Ecto neural progenitor cell (in vitro differentiated cells): ENCODE data around the gene ERAS.

Source experiments
- DNase-seq: peaks from one replicate; pipeline ENCODE4 v3.0.0-alpha.2; 2018; ENCODE audit warnings: low spot score

Gene ERAS, protein sequence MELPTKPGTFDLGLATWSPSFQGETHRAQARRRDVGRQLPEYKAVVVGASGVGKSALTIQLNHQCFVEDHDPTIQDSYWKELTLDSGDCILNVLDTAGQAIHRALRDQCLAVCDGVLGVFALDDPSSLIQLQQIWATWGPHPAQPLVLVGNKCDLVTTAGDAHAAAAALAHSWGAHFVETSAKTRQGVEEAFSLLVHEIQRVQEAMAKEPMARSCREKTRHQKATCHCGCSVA

DNA sequence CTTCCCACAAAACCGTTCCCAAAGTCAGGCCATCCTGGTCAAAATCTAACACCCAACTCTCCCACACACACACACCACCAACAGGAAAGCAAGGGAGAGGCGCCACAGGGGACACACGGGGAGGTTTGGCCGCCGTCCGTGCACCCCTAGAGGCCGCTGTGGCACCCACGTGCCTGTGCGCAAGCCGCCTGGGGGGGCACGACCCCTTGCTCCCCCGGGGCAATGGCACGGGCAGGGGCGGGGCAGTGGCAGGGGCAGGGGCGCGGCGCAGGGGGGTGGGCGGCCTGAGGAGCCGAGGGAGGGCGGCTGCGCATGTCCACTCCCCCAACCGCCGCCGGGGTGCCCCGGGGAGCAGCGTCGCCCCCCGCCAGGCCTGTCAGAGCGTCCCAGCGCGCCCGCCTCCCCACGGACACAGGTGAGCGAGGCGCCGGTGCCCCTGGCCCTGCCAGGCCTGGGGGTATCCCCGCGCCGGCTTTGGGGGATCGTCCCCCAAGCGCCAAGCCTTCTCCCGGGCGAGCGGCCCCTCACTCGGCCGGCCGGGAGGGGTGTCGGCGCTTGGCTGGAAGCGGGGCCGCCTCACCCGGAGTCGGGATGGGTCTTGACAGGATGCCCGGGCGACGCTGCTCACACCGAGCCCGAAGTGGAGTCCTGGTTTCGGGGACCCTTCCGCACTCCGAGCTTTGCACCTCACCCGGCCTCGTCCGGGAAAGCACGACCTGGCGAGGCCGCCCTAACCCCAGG, at the start of gene ERAS:
ERAS (plus strand) TSS at position 379 of the 741 bp plus-strand sequence. CDS start 2,611 bp downstream, outside the sequence.
- DNase-seq = no peak

DNA sequence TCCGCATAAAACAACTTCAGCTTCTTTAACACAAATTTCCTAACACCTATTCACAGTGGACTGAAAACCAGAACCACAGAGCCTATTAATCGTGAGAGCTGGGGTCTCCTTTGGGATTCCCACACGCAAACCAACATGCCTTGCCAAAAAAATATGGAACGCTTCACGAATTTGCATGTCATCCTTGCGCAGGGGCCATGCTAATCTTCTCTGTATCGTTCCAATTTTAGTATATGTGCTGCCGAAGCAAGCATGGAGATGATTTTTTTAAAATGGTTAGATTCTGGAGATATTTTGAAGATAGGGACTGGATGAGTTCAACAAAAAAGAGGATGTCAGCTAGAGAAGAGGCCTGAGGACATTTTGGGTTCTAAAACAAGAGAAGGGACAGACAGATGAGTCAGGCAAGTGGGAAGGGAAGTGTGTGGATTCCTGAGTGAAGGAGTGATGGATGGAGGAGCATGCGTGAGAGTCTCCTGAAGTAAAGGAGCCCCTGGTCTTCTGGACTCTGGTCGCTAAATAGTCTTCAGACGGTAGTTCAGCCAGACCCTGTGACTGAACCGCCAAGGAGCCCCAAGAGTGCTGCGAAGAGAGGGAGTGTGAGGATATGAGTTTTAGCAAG, 49.4 kb upstream of the ERAS start:
- no peak for DNase-seq

DNA sequence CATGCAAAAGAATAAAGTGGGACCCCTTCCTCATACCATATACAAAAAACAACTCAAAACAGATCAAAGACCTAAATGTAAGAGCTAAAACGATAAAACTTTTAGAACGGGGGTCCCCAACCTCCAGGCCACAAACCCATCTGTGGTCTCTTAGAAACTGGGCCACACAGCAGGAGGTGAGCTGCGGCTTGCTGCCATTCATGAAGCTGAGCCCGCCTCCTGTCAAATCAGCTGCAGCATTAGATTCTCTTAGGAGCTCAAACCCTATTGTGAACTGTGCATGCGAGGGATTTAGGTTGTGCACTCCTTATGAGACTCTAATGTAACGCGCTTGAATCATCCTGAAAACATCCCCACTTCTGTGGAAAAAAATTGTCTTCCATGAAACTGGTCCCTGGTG, 46.9 kb upstream of the ERAS start:
- no peak for DNase-seq

DNA sequence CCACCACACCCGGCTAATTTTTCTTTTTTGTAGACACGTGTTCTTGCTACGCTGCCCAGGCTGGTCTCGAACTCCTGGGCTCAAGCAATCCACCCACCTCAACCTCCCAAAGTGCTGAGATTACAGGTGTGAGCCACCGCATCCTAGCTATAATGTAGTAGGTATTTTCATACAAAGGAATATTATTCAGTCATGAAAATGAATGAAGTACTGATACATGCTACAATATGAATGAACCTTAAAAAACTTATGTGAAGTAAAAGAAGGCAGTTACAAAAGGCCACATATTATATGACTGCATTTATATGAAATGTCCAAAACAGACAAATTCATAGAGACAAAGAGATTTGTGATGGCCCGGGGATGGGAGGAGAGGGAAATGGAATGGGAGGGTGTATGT, 44.6 kb upstream of the ERAS start:
- DNase-seq = no peak

DNA sequence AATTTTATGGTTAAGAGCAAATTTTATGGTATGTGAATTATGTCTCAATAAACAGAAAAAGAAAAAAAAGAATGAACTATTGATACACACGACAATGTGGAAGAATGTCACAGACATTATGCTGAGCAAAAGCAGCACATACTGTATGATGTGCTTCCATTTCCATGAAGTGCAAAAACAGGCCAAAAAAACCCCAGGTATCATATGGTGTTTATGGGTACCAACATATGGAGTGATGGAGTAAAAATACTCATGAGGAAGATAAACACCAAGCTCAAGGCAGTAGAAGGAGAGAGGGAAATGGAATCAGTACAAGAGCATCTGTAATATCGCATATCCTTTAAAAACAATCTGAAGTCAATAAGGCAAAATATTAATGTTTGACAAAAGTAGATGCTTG, 44.1 kb upstream of the ERAS start:
- no peak for DNase-seq

DNA sequence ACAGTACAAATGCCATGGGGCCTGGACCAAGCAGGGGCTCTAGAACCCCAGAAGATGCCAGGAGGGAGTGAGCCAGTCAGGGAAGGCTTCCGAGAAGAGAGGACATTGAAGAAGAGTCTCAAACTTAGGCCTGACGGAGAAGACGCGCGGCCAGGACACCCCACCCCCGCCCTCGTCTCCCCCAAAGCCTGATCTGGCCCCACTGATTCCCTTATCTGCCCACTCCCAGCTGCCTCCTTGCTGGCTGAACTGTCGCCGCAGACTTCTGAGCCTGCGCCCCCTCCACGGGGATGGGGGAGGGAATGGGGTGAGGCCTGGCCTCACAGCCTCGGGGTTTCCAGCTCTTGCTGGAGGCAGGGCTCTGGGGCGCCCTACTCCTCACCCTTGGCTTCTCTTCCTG, 43.5 kb upstream of the ERAS start:
- DNase-seq = no peak

DNA sequence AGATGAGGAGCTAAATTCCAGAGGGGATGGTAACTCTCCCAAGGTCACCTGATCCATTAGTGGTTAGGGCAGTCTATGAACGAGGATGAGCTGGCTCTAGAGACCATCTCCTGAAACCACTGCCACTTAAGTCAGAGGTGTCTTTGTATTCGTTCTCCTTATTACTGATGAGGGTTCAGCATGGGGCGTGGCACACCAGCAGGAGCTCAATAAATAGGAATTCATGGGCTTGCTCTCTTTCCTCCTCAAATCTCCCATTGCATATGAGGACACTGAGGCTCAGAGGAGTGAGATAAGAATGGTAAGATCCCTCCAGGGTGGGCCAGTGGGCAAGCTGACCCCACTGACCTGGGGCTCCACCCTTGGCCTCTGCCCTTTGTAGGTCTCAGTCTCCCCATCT, 41.6 kb upstream of the ERAS start:
- no peak for DNase-seq

DNA sequence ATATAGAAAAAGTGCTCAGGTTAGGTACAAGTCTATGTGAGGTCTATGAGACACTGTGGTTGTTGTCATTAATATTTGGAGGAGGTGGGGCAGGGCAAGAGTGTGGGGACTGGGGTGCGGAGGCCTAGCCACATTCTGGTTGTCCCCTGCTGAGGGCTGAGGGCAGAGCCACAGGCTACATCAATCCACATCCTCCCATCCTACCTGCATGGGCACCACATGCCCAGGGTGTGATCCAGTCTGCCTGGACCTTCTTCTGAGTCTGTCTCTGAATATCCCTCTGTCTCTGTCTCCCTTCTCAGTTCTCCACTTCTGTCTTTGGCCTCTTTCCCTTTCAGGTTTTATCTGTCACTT, 41.1 kb upstream of the ERAS start:
- no peak for DNase-seq

DNA sequence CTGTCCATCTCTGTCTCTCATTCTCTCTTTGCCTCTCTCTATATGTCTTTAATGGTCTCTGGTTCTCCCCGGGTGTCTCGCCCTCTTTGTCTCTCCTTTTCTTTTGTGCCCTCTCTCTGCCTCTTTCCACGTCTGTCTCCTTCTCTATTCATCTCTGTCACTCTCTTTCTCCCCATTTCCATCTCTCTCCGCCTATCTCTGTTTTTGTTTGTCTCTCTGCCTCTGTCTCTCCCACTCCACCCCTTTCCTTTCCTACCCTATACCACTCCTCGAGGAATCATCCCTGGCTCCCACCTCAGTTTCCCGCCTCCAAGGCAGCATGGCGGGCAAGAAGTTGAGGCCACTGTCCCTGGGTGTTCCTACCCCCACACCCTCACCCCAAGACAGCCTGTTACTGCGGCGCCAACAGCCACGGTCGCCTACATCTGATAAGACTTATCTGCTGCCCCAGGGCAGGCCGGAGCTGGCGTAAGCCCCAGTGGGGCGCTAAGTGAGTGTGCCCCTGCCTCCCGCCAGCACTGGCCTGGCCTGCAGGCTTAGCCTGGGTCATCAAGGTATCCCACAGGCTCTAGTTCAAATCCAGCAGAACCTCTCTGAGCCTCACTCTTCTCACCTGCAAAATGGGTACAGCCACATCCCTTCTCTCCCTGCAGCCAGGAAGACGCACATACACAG, 40.6 kb upstream of the ERAS start:
- no peak for DNase-seq

DNA sequence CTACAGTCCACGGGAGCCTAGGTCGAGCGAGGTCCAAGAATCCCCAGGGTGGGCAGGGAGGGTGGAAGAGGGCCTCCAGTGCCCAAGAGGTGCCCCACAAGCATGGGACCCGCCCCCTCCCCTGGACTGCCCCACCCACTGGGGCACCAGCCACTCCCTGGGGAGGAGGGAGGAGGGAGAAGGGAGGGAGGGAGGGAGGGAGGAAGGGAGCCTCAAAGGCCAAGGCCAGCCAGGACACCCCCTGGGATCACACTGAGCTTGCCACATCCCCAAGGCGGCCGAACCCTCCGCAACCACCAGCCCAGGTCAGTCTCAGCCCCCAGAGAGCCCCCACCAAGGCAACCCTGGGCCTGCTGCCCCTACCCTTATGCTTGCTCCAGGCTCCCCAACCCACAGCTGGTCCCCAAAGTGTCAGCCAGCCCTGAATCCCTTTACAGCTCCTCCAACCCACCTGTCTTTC, 39.9 kb upstream of the ERAS start, which contains the start of gene GATA1:
GATA1 (plus strand) TSS at position 250 of the 460 bp plus-strand sequence. CDS start 4,520 bp downstream, outside the sequence.
- DNase-seq = no peak

DNA sequence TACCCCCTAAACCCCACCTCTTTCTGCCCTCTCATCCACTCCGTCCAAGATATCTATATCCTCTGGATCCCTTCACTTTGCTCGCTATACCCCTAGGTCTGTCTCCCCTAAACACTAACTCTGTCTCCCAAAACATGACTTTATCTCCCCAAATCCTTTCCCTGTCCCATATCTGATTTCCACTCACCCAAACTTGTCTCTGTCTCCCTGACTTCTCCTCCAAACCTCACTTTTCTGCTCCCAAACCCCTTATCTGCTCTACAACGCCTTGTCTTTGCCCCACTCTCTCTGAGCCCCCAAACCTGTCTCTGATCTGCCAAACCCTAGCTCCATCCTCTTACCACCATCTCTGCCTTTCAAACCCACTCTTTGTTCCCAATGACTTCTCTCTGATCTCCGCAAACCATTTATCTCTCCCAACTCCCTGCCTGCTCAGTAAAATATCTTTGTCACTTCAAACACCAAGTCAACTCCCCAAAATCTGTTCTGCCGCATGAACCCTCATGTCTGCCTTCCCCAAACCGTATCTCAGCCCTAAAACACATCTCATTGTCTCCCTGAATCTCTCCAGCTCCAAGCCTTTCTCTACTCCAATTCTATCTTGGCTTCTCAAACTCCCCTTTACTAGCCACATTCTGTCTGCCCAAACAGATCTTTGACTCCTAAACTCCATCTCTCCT, 39.3 kb upstream of the ERAS start:
- DNase-seq = no peak

DNA sequence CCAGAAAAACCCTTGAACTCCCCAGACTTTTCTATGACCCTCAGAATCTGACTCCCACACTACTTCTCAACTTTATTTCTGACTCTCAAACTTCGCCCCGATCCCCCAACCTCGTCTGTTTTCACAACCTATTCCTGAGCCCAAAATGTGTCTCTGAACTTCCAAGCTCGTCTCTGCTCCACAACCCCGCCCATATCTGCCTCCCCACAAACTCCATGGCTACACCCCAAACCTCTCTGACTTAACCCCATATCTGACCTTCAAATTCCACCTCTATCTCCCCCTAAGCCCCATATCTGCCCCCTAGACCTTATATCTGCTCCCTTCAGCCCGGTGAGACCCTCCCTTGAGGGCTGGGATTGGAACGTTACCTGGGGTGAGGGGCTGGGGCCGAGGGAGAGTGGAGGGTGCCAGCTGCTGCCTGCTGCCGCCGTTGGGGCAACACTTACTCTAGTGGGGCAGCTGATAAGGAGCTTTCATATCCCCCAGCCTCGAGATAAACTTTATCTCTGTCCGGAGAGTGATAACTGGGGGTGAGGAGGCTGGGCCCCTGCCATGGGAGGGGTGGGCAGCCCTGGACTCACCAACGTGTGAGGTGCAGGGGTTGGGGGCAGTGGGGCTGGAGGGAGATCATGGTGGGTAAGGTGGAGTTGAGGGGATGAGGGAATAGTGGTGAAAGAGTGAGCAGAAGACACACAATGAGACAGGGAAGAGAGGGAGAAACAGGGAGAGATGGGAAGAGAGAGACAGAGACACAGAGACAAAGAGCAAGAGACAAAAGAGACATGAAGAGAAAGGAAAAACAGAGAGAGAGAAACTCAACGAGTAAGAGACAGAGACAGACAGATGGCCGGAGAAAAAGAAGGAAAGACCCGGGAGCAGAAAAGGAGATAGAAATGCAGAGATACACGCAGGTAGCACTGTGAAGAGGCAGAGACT, 38.5 kb upstream of the ERAS start:
- no peak for DNase-seq

DNA sequence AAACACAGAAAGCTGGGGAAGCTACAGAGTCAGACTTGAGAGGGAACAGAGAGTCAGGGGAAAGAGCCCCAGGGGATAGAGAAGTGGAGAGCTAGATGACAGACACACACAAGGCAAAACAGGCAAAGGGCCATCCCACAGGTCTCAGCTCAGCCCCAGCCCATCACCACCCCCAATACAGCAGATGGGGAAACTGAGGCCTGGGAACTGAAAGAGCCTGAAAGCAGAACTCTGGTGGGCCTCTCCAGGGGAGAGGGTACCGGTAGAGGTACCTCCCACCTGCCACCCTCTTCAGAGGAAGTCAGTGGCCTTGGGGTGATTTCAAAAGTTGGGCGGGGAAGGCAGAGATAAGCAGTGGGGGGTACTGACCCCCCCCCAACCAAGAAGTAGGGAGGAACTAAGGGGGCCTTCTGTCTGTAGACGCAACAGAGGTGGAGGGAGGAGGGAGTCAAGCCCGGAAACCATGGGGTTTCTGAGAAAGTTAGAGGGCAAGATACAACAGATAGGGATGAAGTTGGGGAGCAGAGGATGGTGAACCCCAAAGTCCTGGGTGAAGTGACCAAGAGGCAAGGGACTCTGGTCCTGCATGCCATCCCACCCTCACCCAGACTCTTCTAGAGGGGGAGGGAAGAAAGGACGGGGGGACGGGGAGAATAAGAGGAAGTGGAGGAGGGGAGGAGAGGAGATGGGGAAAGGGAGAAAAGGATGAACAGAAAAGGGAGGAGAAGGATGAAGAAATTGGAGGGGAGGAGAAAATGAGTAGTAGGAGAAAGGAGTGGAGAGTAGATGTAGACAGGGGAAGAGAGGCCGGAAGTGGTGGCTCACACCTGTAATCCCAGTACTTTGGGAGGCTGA, 36.7 kb upstream of the ERAS start:
- DNase-seq = no peak

DNA sequence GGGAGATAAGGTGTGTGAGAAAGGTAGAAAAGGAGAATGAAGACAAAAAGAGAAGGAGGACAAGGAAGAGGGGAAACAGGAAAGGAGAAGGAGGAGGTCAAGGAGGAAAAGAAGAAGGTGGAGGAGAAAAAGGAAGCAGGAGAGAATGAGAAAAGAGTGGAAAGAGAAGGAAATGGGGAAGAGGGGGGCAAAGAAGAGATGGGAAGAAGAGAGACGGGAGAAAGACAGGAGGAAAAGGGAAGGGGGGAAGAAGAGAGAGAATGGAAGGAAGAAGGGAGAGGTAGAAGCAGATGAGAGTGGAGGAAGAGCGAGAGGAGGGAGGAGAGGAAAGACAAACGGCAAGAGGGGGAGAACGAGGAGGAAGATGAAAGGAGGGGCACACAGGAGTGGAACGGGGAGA, 35.8 kb upstream of the ERAS start:
- no peak for DNase-seq

DNA sequence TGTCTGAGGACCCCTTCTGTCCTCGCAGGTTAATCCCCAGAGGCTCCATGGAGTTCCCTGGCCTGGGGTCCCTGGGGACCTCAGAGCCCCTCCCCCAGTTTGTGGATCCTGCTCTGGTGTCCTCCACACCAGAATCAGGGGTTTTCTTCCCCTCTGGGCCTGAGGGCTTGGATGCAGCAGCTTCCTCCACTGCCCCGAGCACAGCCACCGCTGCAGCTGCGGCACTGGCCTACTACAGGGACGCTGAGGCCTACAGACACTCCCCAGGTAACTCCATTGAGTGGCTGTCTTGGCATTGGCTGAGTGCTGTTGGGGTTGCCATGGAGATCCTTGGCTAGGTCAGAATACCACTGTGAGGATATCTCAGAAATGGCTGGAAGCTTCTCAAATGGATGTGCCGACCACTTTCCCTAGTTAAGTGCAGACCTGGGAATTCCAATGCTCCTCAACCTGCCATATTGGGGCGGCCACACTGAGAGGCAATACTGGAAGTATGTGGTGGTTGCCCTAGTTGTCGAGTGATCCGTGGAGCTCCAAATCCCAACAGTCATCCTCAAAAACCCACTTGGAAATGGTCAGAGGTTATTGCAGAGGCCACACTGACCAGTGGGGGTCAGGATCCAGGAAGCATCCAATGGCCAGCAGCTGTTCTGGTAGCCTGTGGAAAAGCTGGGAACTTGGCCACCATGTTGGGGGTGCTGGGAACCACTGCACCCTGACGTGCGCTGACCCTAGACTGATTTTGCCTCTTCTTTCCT, 35.1 kb upstream of the ERAS start:
- no peak for DNase-seq

DNA sequence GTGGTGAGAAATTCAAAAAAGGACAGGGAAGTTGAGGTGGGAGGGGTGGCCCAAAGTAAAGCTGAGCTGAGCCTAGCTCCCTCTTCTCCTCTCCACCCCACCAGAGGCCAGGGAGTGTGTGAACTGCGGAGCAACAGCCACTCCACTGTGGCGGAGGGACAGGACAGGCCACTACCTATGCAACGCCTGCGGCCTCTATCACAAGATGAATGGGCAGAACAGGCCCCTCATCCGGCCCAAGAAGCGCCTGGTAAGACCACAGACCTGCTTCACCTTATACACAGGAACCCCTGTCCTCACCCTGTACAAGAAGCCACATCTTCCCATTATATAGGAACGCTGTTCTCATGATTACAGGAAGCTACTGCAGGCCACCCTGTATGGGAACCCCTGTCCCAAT, 34.1 kb upstream of the ERAS start:
- DNase-seq = no peak

DNA sequence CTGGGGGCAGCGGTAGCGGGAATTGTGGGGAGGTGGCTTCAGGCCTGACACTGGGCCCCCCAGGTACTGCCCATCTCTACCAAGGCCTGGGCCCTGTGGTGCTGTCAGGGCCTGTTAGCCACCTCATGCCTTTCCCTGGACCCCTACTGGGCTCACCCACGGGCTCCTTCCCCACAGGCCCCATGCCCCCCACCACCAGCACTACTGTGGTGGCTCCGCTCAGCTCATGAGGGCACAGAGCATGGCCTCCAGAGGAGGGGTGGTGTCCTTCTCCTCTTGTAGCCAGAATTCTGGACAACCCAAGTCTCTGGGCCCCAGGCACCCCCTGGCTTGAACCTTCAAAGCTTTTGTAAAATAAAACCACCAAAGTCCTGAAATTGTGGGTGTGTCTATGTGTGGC, 32.4 kb upstream of the ERAS start:
- no peak for DNase-seq

DNA sequence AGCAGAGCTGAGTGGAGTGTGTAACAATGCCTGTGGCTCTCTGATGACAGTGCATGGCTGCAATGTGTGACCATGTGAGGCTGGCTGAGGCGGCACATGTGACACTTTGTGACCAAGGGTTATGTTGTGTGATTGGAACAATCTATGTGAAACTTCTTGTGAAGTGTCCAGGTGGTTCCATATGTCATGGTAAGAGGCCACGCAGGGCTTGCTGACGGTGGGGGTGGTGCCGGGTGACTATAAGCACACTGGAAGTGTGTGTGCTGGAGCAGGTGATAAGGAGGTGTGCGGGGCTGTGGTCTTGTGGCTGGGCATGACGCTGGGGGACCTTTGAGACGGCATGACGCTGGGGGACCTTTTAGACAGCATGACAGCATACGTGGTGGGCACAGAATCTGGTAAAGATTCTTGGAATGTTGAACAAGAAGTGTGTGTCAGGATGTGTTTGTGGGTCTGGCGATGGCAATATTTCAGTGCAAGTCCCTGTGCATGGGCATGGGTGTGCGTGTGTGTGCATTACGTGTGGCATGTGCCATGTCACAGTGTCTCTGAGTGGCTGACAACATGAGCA, 31.9 kb upstream of the ERAS start:
- no peak for DNase-seq

DNA sequence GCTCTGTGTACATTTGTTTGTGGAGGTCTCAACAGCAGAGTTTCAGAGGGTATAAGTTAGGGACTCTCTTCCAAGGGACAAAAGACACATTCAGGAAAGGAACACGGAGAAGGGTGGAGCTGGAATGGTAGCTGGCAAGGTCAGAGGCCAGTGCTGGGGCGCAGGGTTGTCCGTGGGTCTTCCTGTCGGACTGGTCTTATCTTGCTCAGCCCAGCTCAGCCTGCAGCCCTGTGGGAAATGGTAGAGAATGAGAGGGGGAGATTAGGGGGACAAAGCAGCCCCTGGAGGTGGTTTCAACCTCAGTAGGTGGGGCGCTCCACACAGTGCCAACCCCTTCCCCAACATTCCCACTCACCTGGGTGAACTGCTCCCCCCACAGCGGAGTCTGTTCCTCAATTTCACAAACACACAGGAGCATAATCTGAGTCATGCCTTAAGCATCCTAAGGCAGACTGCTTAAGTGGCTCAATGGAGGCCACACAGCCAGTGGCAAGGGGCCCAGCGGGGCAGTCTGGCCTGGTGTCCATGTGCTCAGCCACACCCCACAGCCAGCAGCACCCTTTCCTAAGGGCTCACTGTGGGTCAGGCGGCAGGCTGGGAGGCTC, 31.3 kb upstream of the ERAS start:
- no peak for DNase-seq
